SK-N-SH treated with all-trans-retinoic acid at 6 μM for 48 hours (cell line): ENCODE results near the gene VIM.
"Not testable (repeated sequence)": the region's sequence is repeated elsewhere in the genome, so short reads cannot be mapped to it uniquely, and the experiment has no call there.

ENCODE experiments used
- ATAC-seq: fragments of 200-7000 bp; cut with Tn5 transposase; 3 replicates; pipeline ENCODE4 v1.9.1; 2020; ENCODE audit warnings: mild to moderate bottlenecking, moderate library complexity
- ARNTL ChIP-seq: fragments of 450-650 bp; formaldehyde crosslinking; IDR thresholded peaks from 2 replicates; pipeline ENCODE4 v1.5.0; 2020; ENCODE audit warnings: low read depth, mild to moderate bottlenecking, moderate library complexity, borderline replicate concordance
- BACH2 ChIP-seq: fragments of 250-450 bp; sonication (Bioruptor Pico); IDR thresholded peaks from 2 replicates; pipeline ENCODE4 v1.9.0; 2021; ENCODE audit warnings: mild to moderate bottlenecking, borderline replicate concordance
- CREB5 ChIP-seq: fragments of 250-450 bp; sonication (Bioruptor Pico); IDR thresholded peaks from 2 replicates; pipeline ENCODE4 v1.5.1; 2020; ENCODE audit warnings: low read depth, mild to moderate bottlenecking, moderate library complexity
- CSDC2 ChIP-seq: fragments of 250-450 bp; sonication (Bioruptor Pico); IDR thresholded peaks from 2 replicates; pipeline ENCODE4 v1.5.0; 2020; ENCODE audit warnings: mild to moderate bottlenecking, moderate library complexity
- CSRNP3 ChIP-seq: fragments of 250-450 bp; sonication (Bioruptor Pico); IDR thresholded peaks from 2 replicates; pipeline ENCODE4 v1.5.1; 2021; ENCODE audit warnings: mild to moderate bottlenecking, moderate library complexity
- ESRRG ChIP-seq: fragments of 250-450 bp; sonication (Bioruptor Pico); IDR thresholded peaks from 2 replicates; pipeline ENCODE4 v1.6.1; 2021; ENCODE audit warnings: mild to moderate bottlenecking
- GLIS3 ChIP-seq: fragments of 250-450 bp; sonication (Bioruptor Pico); IDR thresholded peaks from 2 replicates; pipeline ENCODE4 v1.5.0; 2020; ENCODE audit warnings: mild to moderate bottlenecking, moderate library complexity
- ISL1 ChIP-seq: fragments of 250-450 bp; sonication (Bioruptor Pico); IDR thresholded peaks from 2 replicates; pipeline ENCODE4 v2.1.2; 2022; ENCODE audit warnings: mild to moderate bottlenecking, moderate library complexity
- OSR1 ChIP-seq: fragments of 250-450 bp; sonication (Bioruptor Pico); IDR thresholded peaks from 2 replicates; pipeline ENCODE4 v1.8.0; 2022; ENCODE audit warnings: moderate library complexity, mild to moderate bottlenecking, inconsistent platforms
- POU6F1 ChIP-seq: fragments of 250-450 bp; sonication (Bioruptor Pico); IDR thresholded peaks from 2 replicates; pipeline ENCODE4 v1.8.0; 2021; ENCODE audit warnings: low read depth, mild to moderate bottlenecking, moderate library complexity, borderline replicate concordance
- PPARA ChIP-seq: fragments of 250-450 bp; sonication (Bioruptor Pico); IDR thresholded peaks from 2 replicates; pipeline ENCODE4 v1.5.0; 2020; ENCODE audit warnings: mild to moderate bottlenecking, borderline replicate concordance
- RARB ChIP-seq: fragments of 250-450 bp; sonication (Bioruptor Pico); IDR thresholded peaks from 2 replicates; pipeline ENCODE4 v1.8.0; 2021; ENCODE audit warnings: mild to moderate bottlenecking, moderate library complexity
- SNAI2 ChIP-seq: fragments of 250-450 bp; sonication (Bioruptor Pico); IDR thresholded peaks from 2 replicates; pipeline ENCODE4 v1.5.0; 2020; ENCODE audit warnings: mild to moderate bottlenecking, moderate library complexity
- TCF4 ChIP-seq: fragments of 250-450 bp; sonication (Bioruptor Pico); IDR thresholded peaks from 2 replicates; pipeline ENCODE4 v1.8.0; 2021; ENCODE audit warnings: mild to moderate bottlenecking, moderate library complexity, borderline replicate concordance
- TOX ChIP-seq: fragments of 250-450 bp; sonication (Bioruptor Pico); IDR thresholded peaks from 2 replicates; pipeline ENCODE4 v1.8.0; 2021; ENCODE audit warnings: mild to moderate bottlenecking, moderate library complexity, borderline replicate concordance
- TSHZ2 ChIP-seq: fragments of 250-450 bp; sonication (Bioruptor Pico); IDR thresholded peaks from 2 replicates; pipeline ENCODE4 v1.5.0; 2020; ENCODE audit warnings: mild to moderate bottlenecking, moderate library complexity
- ZC3H10 ChIP-seq: fragments of 250-450 bp; sonication (Bioruptor Pico); IDR thresholded peaks from 2 replicates; pipeline ENCODE4 v1.5.1; 2021; ENCODE audit warnings: mild to moderate bottlenecking, moderate library complexity
- ZFP3 ChIP-seq: fragments of 250-450 bp; sonication (Bioruptor Pico); IDR thresholded peaks from 2 replicates; pipeline ENCODE4 v1.5.0; 2020; ENCODE audit warnings: mild to moderate bottlenecking, moderate library complexity
- ZFP30 ChIP-seq: fragments of 450-650 bp; formaldehyde crosslinking; IDR thresholded peaks from 2 replicates; pipeline ENCODE4 v1.5.0; 2022; ENCODE audit warnings: mild to moderate bottlenecking, moderate library complexity
- ZNF565 ChIP-seq: fragments of 450-650 bp; formaldehyde crosslinking; conservative IDR thresholded peaks from 2 replicates; pipeline ENCODE4 v1.5.0; 2020; ENCODE audit warnings: low read depth, mild to moderate bottlenecking, moderate library complexity
- ZNF70 ChIP-seq: fragments of 450-650 bp; formaldehyde crosslinking; IDR thresholded peaks from 2 replicates; pipeline ENCODE4 v1.5.0; 2020; ENCODE audit warnings: mild to moderate bottlenecking, moderate library complexity
- ZNF8 ChIP-seq: fragments of 450-650 bp; formaldehyde crosslinking; IDR thresholded peaks from 2 replicates; pipeline ENCODE4 v1.5.0; 2020; ENCODE audit warnings: mild to moderate bottlenecking, moderate library complexity

Gene VIM

GRCh38 chr10:17263580-17263979 lies 35.5 kb downstream of the VIM start:
- no peak for ATAC-seq
- no peak for TF ChIP-seq TSHZ2
- TF ChIP-seq RARB = no peak
- TF ChIP-seq ESRRG (CRISPR knock-in tag) = no peak
- no peak for TF ChIP-seq POU6F1 (CRISPR knock-in tag)
- no peak for TF ChIP-seq CSRNP3 (CRISPR knock-in tag)
- TF ChIP-seq ZFP30 (CRISPR knock-in tag) = no peak
- no peak for TF ChIP-seq OSR1 (CRISPR knock-in tag)
- TF ChIP-seq ISL1 = no peak
- no peak for TF ChIP-seq ZNF70 (CRISPR knock-in tag)
- no peak for TF ChIP-seq TOX
- TF ChIP-seq SNAI2 = no peak
- TF ChIP-seq GLIS3 (CRISPR knock-in tag) = no peak
- TF ChIP-seq BACH2 = no peak
- TF ChIP-seq ZC3H10 (CRISPR knock-in tag) = no peak
- TF ChIP-seq CREB5 (CRISPR knock-in tag) = no peak
- no peak for TF ChIP-seq TCF4 (CRISPR knock-in tag)
- no peak for TF ChIP-seq ARNTL

GRCh38 chr10:17265468-17265867 lies 37.4 kb downstream of the VIM start:
- ATAC-seq = no peak
- TF ChIP-seq ZFP30 (CRISPR knock-in tag) (no peak), PPARA (CRISPR knock-in tag) (no peak), ZNF8 (no peak), ZNF70 (CRISPR knock-in tag) (no peak), ZNF565 (CRISPR knock-in tag) (no peak), RARB (no peak)

- not testable (repeated sequence) for ATAC-seq
Observed at GRCh38 chr10:17266549-17266948, 38.5 kb downstream of the VIM start.

GRCh38 chr10:17272648-17273047 lies 44.6 kb downstream of the VIM start:
- TF ChIP-seq TOX = no peak
- TF ChIP-seq BACH2 = no peak
- TF ChIP-seq POU6F1 (CRISPR knock-in tag) = no peak
- TF ChIP-seq TSHZ2 = no peak
- TF ChIP-seq ZFP3 (CRISPR knock-in tag) = no peak
- TF ChIP-seq GLIS3 (CRISPR knock-in tag) = no peak
- no peak for TF ChIP-seq CREB5 (CRISPR knock-in tag)
- no peak for TF ChIP-seq RARB
- TF ChIP-seq ARNTL = no peak
- no peak for TF ChIP-seq ZNF70 (CRISPR knock-in tag)
- TF ChIP-seq CSDC2 (CRISPR knock-in tag) = no peak
- TF ChIP-seq, all 23 proteins: peak for 0
- no peak for ATAC-seq
